ENCODE measurements around the gene MYBBP1A. TPM values are rescaled to one million over a fixed set of nuclear protein-coding genes. Genes with fewer than 3 reads are reported as not detected.

The MYBBP1A gene
- total RNA-seq, 1 experiment from 2014 or later, result 130 TPM

DNA sequence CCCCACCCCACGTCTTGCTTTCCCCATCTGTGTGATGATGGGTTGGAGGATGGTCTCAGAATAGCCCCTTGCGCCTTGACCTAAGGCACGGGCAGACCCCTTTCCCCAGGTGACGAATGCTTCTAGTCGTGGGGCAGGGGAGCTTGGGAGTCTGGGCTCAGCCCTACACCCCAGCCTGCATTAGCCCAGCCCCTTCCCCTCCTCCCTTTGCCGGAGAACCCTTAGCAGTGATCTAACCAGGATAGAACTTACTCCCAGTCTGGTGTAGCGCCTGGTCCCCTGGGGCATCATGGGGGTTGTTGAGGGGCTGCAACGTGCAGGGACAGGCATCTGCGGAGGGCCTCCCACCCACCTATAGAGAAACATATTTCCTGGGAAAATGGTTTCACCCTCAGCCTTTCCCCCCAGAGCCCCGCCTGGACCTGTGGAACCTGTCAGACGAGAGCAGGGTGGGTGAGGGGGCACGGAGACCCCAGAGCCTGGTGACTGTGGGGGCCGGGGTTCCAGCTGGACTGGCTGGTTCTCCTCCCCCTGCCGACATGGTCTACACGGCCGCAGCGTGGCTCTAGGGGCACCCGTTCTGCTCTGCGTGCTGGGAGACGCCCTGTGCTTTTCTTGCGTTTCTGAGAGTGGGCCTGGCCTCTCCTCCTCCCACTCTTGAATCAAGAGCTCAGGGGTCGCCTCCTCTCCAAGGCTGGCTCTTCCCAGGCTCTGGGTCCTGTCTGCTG lies 33.9 kb upstream of the MYBBP1A start:
- peaks cover 3% of the 10 kb centered on the region; the same call in 1 of the 2 replicates for H3K27me3 ChIP-seq (ENCODE audit: insufficient read depth, low read length)
- no peak overlapping the region for H3K27ac ChIP-seq (ENCODE audit: low read depth, low read length)
- intact Hi-C loops (cut with micrococcal nuclease), result no loop called here
- no peak overlapping the region for H3K4me2 ChIP-seq (ENCODE audit: low read length)
- H3K9me3 ChIP-seq (ENCODE audit: control insufficient read depth in 1 of 2, insufficient read depth in 1 of 2, low read depth in 1 of 2, low read length in 2 of 2), result no peaks in the 10 kb centered on the region
- ChIA-PET CTCF (no interaction called here), RAD21 (ENCODE audit: low non-redundant PET in 1 of 2, low total read pairs in 2 of 2, uncharacterized antibody in 2 of 2, unreplicated experiment in 2 of 2) (no interaction called here), POLR2A (no interaction called here)
- ATAC-seq (no peak), DNase-seq (ENCODE audit: low read depth, low spot score) (no peak)
- H2AFZ ChIP-seq (ENCODE audit: low read depth, low read length, poor library complexity, severe bottlenecking), result no peak overlapping the region
- peaks cover 3 to 23% of the 10 kb centered on the region in 2 experiments for H3K4me1 ChIP-seq (ENCODE audit: control insufficient read depth in 1 of 2, insufficient read depth in 2 of 2, low read length in 2 of 2)
- no TSS peak for BruUV-seq (replicated peaks)
- H4K20me1 ChIP-seq (ENCODE audit: insufficient read depth), result no peaks in the 10 kb centered on the region
- no peak overlapping the region for H3K9ac ChIP-seq (ENCODE audit: low read length)
- H3K79me2 ChIP-seq (ENCODE audit: insufficient read depth, low read length), result no peaks in the 10 kb centered on the region
- H3K36me3 ChIP-seq (ENCODE audit: control insufficient read depth in 1 of 2, insufficient read depth in 2 of 2, low read length in 2 of 2), result no peaks in the 10 kb centered on the region
- H3K4me3 ChIP-seq (replicated peaks in 1 of 2; ENCODE audit: low read depth in 1 of 2, low read length in 2 of 2), result no peak overlapping the region
- no peak for TF ChIP-seq EGR1 (IDR thresholded peaks at IDR 0.05; ENCODE audit: low read depth)
- no peaks in the 10 kb centered on the region for H3K9me2 ChIP-seq (ENCODE audit: insufficient read depth)

DNA sequence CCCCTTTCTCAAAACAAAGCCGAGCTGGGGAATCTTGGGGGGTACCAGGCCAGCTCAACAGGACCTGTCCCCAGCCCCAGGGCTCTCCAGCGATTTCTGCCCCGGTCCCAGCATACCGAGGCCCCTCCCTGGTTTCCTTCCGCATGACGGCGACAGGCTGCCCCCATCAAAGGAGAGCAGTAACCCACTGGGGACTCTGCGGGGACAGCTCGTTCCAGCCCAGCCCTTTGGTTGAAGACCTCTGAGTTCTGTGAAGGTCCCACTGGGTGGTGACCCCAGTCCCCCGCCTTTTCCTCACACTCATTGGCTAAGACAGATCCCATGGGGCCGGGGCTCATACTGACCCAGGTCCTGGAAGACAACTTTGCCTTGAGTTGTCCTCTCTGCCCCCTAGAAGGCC lies 33.2 kb upstream of the MYBBP1A start:
- H4K20me1 ChIP-seq (ENCODE audit: insufficient read depth), result no peaks in the 10 kb centered on the region
- no peak overlapping the region for H2AFZ ChIP-seq (ENCODE audit: low read depth, low read length, poor library complexity, severe bottlenecking)
- H3K79me2 ChIP-seq (ENCODE audit: insufficient read depth, low read length), result no peaks in the 10 kb centered on the region
- H3K36me3 ChIP-seq (ENCODE audit: control insufficient read depth in 1 of 2, insufficient read depth in 2 of 2, low read length in 2 of 2), result no peaks in the 10 kb centered on the region
- no peaks in the 10 kb centered on the region for H3K9me2 ChIP-seq (ENCODE audit: insufficient read depth)
- H3K27ac ChIP-seq (ENCODE audit: low read depth, low read length), result no peak overlapping the region
- BruUV-seq (replicated peaks), result no TSS peak
- ChIA-PET RAD21 (ENCODE audit: low non-redundant PET in 1 of 2, low total read pairs in 2 of 2, uncharacterized antibody in 2 of 2, unreplicated experiment in 2 of 2) (no interaction called here), CTCF (no interaction called here), POLR2A (no interaction called here)
- ATAC-seq (no peak), DNase-seq (ENCODE audit: low read depth, low spot score) (no peak)
- peaks cover 3% of the 10 kb centered on the region; the same call in 1 of the 2 replicates for H3K27me3 ChIP-seq (ENCODE audit: insufficient read depth, low read length)
- intact Hi-C loops (cut with micrococcal nuclease), result no loop called here
- no peak overlapping the region for H3K4me3 ChIP-seq (replicated peaks in 1 of 2; ENCODE audit: low read depth in 1 of 2, low read length in 2 of 2)
- no peak overlapping the region for H3K4me2 ChIP-seq (ENCODE audit: low read length)
- no peak overlapping the region for H3K9ac ChIP-seq (ENCODE audit: low read length)
- H3K9me3 ChIP-seq (ENCODE audit: control insufficient read depth in 1 of 2, insufficient read depth in 1 of 2, low read depth in 1 of 2, low read length in 2 of 2), result no peaks in the 10 kb centered on the region
- H3K4me1 ChIP-seq (ENCODE audit: control insufficient read depth in 1 of 2, insufficient read depth in 2 of 2, low read length in 2 of 2), result peaks cover 5 to 29% of the 10 kb centered on the region in 2 experiments
- TF ChIP-seq POLR2AphosphoS5 (IDR thresholded peaks at IDR 0.05; ENCODE audit: low read depth, low read length) (no peak), POLR2A (IDR thresholded peaks at IDR 0.05; ENCODE audit: borderline replicate concordance, extremely low read depth, insufficient read depth, insufficient read length) (no peak), SIN3A (IDR thresholded peaks at IDR 0.05; ENCODE audit: low read depth) (no peak), RAD21 (IDR thresholded peaks at IDR 0.05; ENCODE audit: low read depth) (no peak), EGR1 (IDR thresholded peaks at IDR 0.05; ENCODE audit: low read depth) (no peak), CBX3 (IDR thresholded peaks at IDR 0.05; ENCODE audit: low read depth) (no peak), ELF1 (IDR thresholded peaks at IDR 0.05; ENCODE audit: borderline replicate concordance, low read depth) (no peak), ZNF274 (IDR thresholded peaks at IDR 0.05; ENCODE audit: low read depth, low read length) (no peak)
- TF ChIP-seq, protein P1, sequence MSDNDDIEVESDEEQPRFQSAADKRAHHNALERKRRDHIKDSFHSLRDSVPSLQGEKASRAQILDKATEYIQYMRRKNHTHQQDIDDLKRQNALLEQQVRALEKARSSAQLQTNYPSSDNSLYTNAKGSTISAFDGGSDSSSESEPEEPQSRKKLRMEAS (IDR thresholded peaks at IDR 0.05), result no peak
- TF ChIP-seq, protein P2, sequence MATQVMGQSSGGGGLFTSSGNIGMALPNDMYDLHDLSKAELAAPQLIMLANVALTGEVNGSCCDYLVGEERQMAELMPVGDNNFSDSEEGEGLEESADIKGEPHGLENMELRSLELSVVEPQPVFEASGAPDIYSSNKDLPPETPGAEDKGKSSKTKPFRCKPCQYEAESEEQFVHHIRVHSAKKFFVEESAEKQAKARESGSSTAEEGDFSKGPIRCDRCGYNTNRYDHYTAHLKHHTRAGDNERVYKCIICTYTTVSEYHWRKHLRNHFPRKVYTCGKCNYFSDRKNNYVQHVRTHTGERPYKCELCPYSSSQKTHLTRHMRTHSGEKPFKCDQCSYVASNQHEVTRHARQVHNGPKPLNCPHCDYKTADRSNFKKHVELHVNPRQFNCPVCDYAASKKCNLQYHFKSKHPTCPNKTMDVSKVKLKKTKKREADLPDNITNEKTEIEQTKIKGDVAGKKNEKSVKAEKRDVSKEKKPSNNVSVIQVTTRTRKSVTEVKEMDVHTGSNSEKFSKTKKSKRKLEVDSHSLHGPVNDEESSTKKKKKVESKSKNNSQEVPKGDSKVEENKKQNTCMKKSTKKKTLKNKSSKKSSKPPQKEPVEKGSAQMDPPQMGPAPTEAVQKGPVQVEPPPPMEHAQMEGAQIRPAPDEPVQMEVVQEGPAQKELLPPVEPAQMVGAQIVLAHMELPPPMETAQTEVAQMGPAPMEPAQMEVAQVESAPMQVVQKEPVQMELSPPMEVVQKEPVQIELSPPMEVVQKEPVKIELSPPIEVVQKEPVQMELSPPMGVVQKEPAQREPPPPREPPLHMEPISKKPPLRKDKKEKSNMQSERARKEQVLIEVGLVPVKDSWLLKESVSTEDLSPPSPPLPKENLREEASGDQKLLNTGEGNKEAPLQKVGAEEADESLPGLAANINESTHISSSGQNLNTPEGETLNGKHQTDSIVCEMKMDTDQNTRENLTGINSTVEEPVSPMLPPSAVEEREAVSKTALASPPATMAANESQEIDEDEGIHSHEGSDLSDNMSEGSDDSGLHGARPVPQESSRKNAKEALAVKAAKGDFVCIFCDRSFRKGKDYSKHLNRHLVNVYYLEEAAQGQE (IDR thresholded peaks at IDR 0.05; ENCODE audit: low read depth), result no peak
- TF ChIP-seq, protein P3, sequence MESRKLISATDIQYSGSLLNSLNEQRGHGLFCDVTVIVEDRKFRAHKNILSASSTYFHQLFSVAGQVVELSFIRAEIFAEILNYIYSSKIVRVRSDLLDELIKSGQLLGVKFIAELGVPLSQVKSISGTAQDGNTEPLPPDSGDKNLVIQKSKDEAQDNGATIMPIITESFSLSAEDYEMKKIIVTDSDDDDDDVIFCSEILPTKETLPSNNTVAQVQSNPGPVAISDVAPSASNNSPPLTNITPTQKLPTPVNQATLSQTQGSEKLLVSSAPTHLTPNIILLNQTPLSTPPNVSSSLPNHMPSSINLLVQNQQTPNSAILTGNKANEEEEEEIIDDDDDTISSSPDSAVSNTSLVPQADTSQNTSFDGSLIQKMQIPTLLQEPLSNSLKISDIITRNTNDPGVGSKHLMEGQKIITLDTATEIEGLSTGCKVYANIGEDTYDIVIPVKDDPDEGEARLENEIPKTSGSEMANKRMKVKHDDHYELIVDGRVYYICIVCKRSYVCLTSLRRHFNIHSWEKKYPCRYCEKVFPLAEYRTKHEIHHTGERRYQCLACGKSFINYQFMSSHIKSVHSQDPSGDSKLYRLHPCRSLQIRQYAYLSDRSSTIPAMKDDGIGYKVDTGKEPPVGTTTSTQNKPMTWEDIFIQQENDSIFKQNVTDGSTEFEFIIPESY (IDR thresholded peaks at IDR 0.05; ENCODE audit: extremely low read depth, insufficient replicate concordance, low read length), result no peak
- TF ChIP-seq, protein P4, sequence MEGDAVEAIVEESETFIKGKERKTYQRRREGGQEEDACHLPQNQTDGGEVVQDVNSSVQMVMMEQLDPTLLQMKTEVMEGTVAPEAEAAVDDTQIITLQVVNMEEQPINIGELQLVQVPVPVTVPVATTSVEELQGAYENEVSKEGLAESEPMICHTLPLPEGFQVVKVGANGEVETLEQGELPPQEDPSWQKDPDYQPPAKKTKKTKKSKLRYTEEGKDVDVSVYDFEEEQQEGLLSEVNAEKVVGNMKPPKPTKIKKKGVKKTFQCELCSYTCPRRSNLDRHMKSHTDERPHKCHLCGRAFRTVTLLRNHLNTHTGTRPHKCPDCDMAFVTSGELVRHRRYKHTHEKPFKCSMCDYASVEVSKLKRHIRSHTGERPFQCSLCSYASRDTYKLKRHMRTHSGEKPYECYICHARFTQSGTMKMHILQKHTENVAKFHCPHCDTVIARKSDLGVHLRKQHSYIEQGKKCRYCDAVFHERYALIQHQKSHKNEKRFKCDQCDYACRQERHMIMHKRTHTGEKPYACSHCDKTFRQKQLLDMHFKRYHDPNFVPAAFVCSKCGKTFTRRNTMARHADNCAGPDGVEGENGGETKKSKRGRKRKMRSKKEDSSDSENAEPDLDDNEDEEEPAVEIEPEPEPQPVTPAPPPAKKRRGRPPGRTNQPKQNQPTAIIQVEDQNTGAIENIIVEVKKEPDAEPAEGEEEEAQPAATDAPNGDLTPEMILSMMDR (IDR thresholded peaks at IDR 0.05 in 2 of 3, conservative IDR thresholded peaks at IDR 0.05 in 1 of 3; ENCODE audit: borderline replicate concordance in 1 of 3, insufficient read depth in 1 of 3, low read depth in 2 of 3, low read length in 2 of 3), result no peak
